NCI-H146 treated with DMSO at 0.1 percent for 48 hours (cell line): ENCODE measurements around the gene ZNF106.

Experiments
- DNase-seq: peaks from one replicate; lab custom pipeline; 2025; ENCODE audit not compliant: unreplicated experiment; lab: John Stamatoyannopoulos, UW

Gene ZNF106

DNA sequence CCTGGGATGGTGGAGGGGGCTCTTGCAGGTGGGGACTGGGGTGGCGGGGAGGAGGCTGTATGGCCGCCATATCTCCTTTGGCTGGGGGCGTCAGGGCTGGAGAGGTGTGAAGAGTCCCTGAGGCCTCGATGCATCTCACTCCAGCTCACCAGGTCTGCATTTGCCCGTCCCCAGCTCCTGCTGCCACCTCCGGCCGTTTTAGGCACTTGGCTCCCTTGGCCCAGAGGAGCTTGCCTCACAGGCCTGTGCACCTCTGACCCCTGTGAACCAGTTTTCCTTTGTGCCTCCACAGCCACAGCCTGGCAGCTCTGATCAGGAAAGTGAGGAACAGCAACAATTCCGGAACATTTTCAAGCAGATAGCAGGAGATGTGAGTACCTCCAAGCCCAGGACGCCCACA, 81.9 kb downstream of the ZNF106 start:
- DNase-seq, result no peak

DNA sequence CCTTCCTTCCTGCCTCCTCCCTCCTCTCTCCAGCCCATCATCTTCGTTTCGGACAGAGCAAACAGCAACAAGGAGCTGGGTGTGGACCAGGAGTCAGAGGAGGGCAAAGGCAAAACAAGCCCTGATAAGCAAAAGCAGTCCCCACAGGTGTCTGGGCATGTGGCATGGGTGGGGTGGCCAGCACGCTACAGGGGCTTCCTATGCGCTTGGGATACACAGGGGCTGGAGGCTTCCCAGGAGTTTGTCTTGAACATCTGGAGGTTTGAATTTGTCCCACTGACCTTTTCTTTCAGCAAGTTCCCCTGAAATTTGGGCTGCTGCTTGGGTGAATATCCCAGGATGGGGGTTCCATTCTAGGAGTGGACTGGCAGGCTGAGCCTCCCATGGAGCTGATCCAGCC, 82.8 kb downstream of the ZNF106 start:
- no peak for DNase-seq

DNA sequence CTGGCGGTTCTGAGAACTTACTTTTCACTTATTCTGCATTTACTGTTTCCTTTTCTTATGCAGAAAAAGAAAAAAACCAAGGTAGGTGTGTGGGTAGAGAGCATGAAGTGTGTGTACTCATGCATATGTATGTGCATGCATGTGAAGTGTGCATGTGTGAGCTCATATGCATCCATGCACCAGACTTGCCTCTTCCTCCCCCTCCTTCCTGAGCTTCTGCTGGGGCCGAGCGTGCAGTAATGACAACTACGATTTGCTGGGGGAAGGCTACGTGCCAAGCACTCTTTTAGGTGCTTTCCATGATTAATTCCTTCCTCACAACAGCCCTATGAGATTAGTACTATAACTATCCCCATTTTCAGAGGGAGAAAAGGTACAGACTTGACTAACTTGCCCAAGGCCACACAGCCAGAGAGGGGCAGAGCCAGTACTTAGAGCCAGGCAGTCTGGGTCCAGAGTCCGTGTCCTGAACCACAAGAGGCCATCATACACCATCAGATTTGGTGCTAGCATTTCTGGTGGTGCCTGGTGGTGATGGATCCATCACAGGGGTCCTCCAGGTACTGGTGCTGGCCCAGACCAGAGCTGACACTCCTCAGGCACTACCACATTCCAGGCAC, 85.0 kb downstream of the ZNF106 start:
- no peak for DNase-seq

DNA sequence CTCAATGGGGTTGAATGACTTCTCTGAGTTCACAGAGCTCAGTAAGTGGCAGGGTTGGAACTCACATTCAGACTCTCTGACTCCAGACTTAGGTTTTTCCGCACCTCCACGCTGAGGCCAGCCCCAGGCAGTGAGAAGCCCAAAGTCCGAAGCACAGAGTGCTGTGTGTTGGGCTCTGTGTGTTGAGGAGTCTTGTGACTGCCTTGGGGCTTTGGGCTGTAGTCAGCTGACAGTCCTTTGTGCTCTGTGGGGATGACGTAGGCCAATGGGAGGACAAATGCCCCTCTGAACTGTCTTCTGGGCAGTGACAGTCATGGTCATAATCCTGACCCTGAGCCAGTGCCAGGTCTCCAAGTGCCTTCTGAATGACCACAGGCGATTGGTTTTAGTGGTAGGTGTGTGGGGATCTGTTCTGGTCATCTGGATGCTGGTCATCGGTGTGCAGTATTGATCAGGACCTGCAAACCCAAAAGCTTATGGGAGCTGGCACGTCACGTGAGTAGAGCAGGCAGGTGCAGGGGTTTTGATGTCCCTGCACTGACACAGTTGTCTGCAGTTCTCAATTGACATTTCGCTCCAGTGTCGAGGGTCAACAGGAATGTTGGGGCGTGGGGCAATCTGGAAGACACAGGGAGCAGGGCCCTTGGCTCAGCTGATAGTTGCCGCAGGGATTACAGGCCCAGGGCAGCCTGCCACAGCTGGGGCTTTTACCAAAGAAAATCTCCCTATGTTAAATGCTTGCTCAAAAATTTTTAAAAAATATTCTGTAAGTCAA, 86.3 kb downstream of the ZNF106 start:
- DNase-seq, result no peak

DNA sequence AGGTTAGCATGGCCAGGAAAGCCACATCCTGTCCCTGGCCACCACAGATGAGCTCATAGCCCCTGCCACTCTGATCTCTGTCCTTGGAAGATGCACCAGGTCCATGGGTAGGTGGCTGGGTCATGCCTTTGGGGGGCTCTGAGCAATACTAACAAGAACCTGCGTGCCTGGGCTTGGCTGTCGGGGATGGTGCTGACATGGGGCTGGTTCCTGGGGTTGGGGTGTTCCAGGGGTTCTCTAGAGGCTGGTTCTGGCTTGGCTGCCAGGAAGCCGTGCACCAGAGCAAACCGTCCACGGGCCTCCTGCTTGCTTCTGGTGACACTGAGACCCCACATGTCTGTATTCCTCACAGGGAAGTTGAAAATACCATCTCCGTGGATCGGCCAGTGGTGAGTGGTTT, 87.6 kb downstream of the ZNF106 start:
- DNase-seq, result no peak

DNA sequence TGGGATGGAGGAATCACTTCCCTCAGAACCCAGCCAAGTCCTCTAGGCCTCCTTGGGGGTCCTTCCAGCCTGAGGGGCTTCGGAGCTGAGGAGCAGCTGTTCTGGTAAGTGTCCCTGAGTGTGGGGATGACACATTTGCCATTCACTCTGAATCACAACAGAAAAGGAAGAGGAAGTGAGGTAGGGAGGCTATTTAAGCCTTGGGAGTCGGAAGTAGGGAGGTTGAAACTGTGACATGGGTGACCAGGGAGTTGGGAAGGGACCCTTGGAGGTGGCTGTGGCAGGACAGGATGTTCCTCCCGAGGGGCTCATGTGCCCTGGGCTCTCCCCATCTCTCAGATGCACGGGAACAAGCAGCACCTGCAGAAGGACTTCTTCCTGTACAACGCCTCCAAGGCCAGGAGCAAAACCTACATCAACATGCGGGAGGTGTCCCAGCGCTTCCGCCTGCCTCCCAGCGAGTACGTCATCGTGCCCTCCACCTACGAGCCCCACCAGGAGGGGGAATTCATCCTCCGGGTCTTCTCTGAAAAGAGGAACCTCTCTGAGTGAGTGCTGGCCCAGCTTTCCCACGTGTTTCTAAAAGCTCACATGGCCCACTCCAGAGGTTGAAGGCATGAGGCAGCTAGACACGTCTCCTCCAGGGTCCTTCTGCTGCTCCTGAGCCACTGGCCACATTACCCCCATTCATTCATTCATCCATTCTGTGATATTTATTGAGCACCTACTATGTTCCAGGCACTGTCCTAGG, 88.3 kb downstream of the ZNF106 start:
- DNase-seq, result no peak

DNA sequence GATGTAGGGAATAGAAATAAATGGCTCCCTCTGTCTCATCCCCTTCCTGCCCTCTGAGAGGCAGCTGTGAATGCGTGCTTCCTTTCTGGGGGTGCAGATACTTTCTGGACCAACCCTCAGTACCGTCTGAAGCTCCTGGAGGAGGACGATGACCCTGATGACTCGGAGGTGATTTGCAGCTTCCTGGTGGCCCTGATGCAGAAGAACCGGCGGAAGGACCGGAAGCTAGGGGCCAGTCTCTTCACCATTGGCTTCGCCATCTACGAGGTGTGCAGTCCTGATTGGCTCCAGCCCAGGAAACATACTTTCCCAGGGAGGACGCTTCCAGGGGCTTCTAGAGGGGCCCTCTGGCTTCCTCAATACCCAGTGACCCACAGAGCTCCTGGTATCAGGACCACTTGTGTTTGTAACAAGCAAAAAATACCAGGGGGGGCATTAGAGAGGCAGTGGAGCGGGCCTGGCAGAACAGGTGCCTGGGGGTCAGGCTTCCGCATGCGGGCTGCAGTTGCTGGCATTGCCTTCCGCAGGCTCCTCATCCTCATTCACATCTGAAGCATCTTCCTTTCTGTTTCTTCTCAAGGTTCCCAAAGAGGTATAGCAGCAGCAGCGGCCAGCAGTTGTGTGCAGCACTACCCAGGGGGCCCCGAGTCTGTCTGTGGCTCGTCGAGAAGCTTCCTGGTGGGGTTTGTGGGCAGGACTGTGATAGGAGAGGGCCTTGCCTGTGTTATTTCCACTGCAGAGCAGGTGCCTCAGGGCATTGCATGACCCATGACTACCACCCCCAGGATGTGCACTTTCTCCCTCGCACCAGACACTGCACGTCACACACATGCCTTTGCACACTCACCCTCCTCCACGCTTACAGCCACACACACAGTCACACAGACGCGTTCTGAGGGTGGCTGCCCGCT, 89.1 kb downstream of the ZNF106 start:
- no peak for DNase-seq

DNA sequence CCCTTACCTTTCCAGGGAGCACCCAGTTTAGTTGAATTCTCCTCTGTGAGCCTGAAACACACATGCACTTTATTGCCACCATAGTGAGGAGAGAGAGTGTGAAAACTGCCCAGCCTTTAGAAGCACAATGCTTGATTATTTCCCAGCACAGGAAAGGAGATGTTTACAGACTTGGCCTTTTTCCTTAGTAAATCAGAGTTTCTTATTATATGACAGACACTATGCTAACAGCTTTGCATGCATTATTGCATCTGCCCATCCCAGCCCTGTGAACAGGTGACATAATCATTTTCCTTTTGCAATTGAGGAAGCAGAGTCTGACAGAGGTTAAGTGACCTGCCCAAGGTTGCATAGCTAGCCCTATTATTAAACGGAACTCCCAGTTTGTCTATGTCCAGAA, 95.1 kb downstream of the ZNF106 start:
- DNase-seq, result no peak

DNA sequence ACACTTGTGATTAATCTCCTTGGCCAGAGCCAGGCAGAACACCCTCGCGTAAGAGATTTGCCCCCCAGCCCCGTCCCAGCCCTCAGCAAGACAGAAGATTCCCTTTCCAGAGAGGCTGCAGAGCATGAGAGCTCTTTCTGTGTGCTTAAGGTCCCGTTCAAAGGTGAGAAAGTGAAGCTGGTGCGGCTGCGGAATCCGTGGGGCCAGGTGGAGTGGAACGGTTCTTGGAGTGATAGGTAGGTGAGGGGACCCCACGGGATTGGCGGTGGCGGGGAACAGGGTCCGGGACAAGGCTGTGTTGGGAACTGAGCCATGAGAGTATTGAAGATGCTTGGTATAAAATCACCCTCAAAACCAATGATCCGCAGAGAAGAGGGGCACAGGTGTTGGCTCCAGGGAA, 96.8 kb downstream of the ZNF106 start:
- DNase-seq, result no peak

DNA sequence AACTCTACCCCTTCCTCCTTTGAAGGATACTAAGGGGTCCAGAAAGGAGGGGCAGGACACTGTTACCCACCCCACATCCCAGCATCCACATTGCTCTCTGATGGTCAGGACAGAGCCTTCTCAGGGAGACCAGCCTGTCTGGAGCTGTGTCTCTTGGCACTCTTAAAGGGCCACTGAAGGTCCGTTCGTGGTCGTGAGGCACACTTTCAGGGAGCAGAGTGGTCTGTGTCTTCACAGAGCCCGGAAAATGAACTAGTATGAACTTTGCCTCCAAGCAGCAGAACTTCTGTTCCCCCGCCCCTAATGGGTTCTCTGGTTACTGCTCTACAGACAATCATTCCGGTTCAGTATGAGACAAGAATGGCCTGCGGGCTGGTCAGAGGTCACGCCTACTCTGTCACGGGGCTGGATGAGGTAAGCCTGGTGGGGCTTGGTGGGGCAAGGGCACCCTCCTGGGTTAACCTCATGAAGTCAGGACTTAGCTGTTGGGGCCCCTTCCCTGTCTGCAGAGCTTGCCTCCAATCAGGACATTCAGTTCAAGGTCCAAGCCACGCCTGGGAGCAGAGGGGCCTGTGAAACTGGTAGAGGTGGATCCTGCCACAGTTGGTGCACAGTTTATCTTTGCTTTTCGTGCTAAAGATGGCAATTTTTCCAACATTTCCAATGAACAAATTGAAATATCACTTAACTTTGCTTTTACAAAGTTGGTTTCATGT, 98.5 kb downstream of the ZNF106 start:
- no peak for DNase-seq

DNA sequence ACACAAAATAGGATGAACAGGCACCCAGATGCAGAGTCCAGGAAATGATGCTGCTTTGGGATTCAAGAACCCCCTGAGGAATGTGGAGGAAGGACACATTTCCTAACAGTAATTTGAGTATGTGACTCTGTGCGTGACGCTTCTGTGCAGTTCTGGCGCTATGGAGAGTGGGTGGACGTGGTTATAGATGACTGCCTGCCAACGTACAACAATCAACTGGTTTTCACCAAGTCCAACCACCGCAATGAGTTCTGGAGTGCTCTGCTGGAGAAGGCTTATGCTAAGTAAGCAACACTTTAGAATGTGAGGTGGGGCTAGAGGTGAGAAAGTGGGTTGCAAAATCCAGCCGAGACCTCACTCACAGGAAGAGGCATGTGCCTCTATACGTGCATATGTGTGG, 103.3 kb downstream of the ZNF106 start:
- DNase-seq, result no peak

DNA sequence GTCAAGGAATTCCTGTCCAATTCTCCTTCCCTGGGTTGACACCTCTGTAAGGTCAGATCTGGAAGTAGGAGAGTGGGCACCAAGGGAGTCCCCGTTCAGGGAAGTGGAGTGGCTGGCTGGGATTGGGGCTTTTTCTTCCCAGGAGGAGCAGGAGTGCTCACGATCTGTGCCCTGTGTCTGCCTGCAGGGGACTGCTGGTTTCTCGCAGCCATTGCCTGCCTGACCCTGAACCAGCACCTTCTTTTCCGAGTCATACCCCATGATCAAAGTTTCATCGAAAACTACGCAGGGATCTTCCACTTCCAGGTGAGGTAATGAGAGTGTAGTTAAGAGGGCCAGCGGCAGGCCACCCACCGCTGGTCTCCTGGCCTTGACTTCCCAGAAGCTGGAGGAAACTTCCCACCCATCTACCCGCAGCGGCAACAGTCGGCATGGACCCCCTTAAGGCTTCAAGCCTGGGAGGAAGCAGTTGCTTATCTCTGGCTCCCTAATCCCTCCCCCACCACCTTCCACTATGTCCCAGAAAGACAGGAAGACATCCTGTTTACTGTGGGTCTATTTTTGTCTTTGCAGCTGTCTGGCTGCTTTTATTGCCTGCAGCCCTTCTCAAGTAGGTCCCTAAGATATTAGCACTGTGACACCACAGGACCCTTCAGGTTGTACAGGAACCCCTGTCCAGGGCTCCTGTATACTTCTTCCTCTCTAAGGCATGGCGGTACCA, 104.8 kb downstream of the ZNF106 start:
- no peak for DNase-seq

DNA sequence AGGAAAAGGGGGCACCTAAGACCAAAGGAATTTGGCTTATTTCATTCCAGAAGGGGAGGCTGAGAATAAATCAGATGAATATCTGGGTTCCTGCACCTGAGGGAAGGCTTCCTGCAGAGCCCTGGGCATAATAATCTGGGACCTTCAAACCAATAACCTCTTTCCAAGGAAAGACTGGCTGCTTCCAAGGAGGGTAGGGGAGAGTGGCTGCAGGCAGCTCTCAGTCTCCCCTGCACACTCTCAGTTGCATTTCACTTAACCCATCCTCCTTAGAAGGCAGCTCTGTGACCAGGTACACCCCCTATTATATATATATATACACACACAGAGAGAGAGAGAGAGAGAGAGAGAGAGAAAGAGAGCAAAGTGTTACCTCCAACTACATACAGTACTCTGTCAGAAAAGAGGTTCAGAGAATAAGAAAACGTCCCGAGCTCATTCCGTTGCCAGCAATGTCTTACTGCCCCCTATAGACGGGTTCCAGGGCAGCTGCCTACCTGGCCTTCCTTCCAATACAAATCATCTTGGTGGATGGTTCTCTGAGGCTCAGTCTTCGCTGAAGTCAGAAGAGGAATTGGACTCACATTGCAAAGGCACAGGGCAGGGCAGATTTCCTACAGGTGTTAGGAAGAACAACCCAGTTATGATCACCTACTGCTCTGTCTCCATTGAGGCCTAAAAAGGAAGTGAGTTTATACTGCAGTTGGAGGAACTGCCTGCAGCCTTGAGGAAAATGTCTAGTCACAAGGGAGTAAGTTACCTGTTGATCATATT, 105.5 kb downstream of the ZNF106 start:
- DNase-seq, result peak; percentile 21

DNA sequence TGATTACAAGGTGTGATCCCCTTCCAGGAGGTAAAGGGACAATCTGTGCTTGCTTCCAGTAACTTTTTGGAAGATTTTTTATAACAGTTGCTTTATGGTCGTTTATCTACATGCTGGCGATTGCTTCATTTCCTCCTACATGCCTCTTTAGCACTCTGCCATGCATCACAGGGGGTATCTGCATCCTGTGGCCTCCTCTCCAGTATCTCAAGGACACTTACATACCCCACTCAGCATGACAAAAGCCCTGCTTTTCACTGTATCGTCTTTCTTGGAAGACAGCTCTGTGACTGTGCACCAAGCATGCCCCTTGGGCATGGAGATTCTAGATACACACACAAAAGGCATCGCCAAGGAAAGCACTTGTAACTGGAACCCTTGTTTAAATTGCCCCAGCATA, 106.3 kb downstream of the ZNF106 start:
- no peak for DNase-seq

DNA sequence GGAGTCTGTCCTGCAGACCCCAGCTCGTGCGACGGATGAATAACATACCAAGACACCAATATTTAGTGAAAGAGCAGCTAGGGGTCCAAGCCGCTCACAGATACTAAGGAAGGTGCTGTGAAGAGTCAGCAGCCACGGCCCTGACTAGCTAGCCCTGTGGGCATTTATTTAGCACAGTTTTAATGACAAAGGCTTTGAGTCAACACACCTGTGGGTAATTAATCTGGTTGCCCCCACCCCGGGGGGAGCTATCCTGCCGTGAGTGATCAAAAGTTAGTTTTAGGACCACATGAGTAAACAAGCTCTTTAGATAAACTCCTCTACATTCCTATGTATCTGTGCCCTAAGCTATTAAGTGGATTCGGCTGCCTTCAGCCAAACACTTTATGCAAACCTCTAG, 112.9 kb downstream of the ZNF106 start:
- DNase-seq, result no peak

DNA sequence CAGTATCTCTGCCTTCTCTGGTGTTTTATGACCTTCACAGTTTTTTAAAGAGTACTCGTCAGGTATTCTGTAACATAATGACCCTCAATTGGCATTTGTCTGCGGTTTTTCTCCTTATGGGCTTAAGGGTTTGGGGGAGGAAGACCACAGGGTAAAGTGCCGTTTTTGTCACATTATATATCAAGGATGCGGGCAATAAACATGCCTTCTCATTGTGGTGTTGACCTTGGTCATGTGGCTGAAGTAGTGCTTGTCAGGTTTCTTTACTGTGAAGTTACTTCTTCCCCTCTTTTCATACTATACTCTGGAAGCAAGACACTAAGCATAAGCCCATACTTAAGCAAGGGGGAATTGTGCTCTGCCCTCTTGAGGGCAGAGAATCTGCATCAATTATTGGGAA, 115.0 kb downstream of the ZNF106 start:
- DNase-seq, result no peak

DNA sequence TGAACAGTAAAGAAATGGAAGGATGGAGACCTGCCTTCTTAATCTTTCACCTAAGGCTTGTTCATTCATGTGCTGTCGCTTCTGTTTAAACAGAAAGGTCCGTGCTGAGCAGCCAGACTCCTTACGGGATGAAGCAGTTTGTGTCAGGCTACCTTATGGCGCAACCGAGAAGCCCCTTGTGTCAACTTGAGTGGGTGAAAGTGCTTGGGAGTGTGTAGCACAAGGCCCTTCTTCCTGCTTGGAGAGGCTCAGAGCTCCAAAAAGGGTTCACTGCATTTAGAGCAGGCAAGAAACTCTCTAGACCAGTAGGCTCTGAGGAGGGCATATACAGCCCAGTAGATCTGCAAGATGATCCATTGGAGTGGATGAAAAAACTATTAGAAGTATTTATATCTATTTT, 115.7 kb downstream of the ZNF106 start:
- no peak for DNase-seq

DNA sequence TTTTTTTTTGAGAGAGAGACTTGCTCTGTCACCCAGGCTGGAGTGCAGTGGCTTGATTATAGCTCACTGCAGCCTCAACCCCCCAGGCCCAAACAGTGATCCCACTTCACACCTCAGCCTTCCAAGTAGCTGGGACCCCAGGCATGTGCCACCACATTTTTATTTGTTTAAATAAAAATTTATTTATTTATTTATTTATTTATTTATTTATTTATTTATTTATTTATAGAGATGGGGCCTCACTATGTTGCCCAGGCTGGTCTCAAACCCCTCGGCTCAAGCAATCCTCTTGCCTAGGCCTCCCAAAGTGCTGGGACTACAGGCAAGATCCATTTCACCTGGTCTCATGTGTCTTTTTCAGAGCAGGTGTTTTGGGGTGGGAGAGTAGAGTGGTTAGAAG, 116.1 kb downstream of the ZNF106 start:
- DNase-seq, result no peak

DNA sequence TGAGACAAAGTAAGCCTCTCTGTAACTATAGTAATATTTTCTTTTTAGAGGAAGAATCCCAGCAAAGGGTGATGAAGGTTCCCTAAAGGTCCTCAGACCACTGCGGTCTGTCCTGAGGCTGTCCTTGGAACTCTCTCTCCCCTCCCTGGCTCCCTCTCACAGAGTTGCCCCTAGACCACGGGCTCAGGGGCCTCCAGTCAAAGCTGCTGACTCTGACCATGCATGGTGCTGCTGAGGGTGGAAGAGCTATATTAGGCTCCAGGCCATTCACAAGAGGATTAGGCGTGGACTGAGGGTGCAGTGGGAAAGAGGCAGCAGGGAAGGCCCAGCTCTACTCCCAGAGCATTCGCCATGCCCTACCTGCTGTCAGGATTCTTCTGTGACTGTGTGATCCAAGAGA, 117.0 kb downstream of the ZNF106 start:
- no peak for DNase-seq
